ENCODE results near the gene CD300LF. TPM values are rescaled to one million over a fixed set of nuclear protein-coding genes. Genes with fewer than 3 reads are reported as not detected.

The CD300LF gene
- total and polyA plus RNA-seq, 10 of the 15 experiments (the other 5 are each of a cell fraction or from before 2014, with no cell fraction given): 0.15 TPM; not detected in 9

DNA sequence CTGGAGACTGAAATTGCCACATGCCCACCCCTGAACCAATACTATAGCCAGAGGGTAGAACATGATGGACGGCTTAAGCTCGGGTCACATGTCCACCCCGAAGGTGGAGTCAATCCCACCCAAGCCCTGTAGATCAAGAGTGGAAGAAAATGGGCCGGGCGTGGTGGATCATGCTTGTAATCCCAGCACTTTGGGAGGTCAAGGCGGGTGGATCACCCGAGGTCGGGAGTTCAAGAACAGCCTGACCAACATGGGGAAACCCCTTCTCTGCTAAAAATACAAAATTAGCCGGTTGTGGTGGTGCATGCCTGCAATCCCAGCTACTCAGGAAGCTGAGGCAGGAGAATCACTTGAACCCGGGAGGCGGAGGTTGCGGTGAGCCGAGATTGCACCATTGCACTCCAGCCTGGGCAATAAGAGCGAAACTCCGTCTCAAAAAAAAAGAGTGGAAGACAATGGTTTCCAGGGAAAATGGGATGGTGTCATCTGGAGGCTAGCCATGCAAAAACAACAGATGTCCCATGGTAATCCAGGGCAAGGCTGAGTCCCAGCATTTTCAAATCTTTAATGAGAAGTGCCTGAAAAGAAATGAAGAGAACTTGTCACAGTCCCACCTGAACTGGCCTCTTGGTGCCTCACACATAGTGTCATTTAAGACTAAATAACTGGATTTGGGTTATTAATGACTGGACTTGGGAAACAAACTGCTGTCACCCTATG lies 30.1 kb downstream of the CD300LF start:
- H4K20me1 ChIP-seq (ENCODE audit: control insufficient read depth, insufficient read depth): no peaks in the 10 kb centered on the region
- H3K4me1 ChIP-seq (ENCODE audit: control insufficient read depth, insufficient read depth, low read length): 0 out of 2 replicates have a peak, but pooled peaks cover 3% of the 10 kb centered on the region
- intact Hi-C loops (cut with micrococcal nuclease; ENCODE audit: unreplicated experiment): no loop called here
- no peaks in the 10 kb centered on the region for H3K9me3 ChIP-seq (replicated peaks; ENCODE audit: control insufficient read depth, insufficient read depth, low read length)
- in situ Hi-C loops (cut with MboI): no loop called here
- DNase-seq (ENCODE audit: low read depth, low spot score) (no peak), FAIRE-seq (no peak), ATAC-seq (no peak)
- H3K4me2 ChIP-seq (ENCODE audit: control insufficient read depth, insufficient read depth): no peak overlapping the region
- no peak overlapping the region for H3K27ac ChIP-seq (ENCODE audit: control insufficient read depth, insufficient read depth)
- no TSS peak for BruUV-seq (replicated peaks)
- WGBS (ENCODE audit: insufficient coverage, insufficient replicate concordance, low lambda C conversion rate, missing lambda C conversion rate): 44% methylated on average over 15 of the region's 15 CpGs
- H3K4me3 ChIP-seq: no peak overlapping the region
- RAD21 ChIA-PET (ENCODE audit: unreplicated experiment): interaction anchor here (0.6 kb wide), 1 partner anchor 25 kb away, joined by 5 read pairs; no protein-coding TSS in a partner anchor
- POLR2A ChIA-PET: no interaction called here
- H3K36me3 ChIP-seq (ENCODE audit: control insufficient read depth in 2 of 2, insufficient read depth in 2 of 2, low read length in 1 of 2): no peaks in the 10 kb centered on the region
- no peak overlapping the region for H3K9ac ChIP-seq (ENCODE audit: control insufficient read depth, insufficient read depth, low read length)
- no peaks in the 10 kb centered on the region for H3K79me2 ChIP-seq (ENCODE audit: control insufficient read depth, insufficient read depth, low read length)
- peaks cover 0 to 3% of the 10 kb centered on the region in 2 experiments; a peak in 2 of 4 replicates for H3K27me3 ChIP-seq (replicated peaks in 1 of 2; ENCODE audit: control insufficient read depth in 2 of 2, insufficient read depth in 2 of 2, low read length in 1 of 2)
- CTCF ChIA-PET: interaction anchor here (2.1 kb wide), 1 partner anchor 25 kb away, joined by 7 read pairs; no protein-coding TSS in a partner anchor
- H2AFZ ChIP-seq (ENCODE audit: control insufficient read depth, low read depth, low read length): no peak overlapping the region
- SMC1A ChIA-PET (ENCODE audit: uncharacterized antibody, unreplicated experiment): no interaction called here
- TF ChIP-seq TCF3 (IDR thresholded peaks at IDR 0.05; ENCODE audit: borderline replicate concordance, insufficient read depth, low read depth, low read length) (no peak), RB1 (IDR thresholded peaks at IDR 0.05; ENCODE audit: borderline replicate concordance) (no peak), ZNF217 (IDR thresholded peaks at IDR 0.05) (no peak), DPF2 (IDR thresholded peaks at IDR 0.05) (no peak), IRF4 (IDR thresholded peaks at IDR 0.05; ENCODE audit: low read depth, low read length) (no peak), NR2F1 (conservative IDR thresholded peaks at IDR 0.05) (no peak), POLR2A (IDR thresholded peaks at IDR 0.05; ENCODE audit: low read depth, low read length) (no peak), CHD2 (IDR thresholded peaks at IDR 0.05; ENCODE audit: borderline replicate concordance, low read depth, low read length) (no peak), ZNF207 (IDR thresholded peaks at IDR 0.05; ENCODE audit: borderline replicate concordance) (no peak), ESRRA (IDR thresholded peaks at IDR 0.05; ENCODE audit: low read length) (no peak), ZBED1 (IDR thresholded peaks at IDR 0.05; ENCODE audit: borderline replicate concordance) (no peak), YBX1 (IDR thresholded peaks at IDR 0.05) (no peak), ZNF24 (IDR thresholded peaks at IDR 0.05) (no peak), TARDBP (IDR thresholded peaks at IDR 0.05; ENCODE audit: borderline replicate concordance) (no peak), CEBPB (IDR thresholded peaks at IDR 0.05; ENCODE audit: borderline replicate concordance in 1 of 2, low read depth in 2 of 2, low read length in 2 of 2) (no peak), MXI1 (IDR thresholded peaks at IDR 0.05; ENCODE audit: low read depth, low read length) (no peak)
- TF ChIP-seq, protein P1, sequence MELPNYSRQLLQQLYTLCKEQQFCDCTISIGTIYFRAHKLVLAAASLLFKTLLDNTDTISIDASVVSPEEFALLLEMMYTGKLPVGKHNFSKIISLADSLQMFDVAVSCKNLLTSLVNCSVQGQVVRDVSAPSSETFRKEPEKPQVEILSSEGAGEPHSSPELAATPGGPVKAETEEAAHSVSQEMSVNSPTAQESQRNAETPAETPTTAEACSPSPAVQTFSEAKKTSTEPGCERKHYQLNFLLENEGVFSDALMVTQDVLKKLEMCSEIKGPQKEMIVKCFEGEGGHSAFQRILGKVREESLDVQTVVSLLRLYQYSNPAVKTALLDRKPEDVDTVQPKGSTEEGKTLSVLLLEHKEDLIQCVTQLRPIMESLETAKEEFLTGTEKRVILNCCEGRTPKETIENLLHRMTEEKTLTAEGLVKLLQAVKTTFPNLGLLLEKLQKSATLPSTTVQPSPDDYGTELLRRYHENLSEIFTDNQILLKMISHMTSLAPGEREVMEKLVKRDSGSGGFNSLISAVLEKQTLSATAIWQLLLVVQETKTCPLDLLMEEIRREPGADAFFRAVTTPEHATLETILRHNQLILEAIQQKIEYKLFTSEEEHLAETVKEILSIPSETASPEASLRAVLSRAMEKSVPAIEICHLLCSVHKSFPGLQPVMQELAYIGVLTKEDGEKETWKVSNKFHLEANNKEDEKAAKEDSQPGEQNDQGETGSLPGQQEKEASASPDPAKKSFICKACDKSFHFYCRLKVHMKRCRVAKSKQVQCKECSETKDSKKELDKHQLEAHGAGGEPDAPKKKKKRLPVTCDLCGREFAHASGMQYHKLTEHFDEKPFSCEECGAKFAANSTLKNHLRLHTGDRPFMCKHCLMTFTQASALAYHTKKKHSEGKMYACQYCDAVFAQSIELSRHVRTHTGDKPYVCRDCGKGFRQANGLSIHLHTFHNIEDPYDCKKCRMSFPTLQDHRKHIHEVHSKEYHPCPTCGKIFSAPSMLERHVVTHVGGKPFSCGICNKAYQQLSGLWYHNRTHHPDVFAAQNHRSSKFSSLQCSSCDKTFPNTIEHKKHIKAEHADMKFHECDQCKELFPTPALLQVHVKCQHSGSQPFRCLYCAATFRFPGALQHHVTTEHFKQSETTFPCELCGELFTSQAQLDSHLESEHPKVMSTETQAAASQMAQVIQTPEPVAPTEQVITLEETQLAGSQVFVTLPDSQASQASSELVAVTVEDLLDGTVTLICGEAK (IDR thresholded peaks at IDR 0.05; ENCODE audit: borderline replicate concordance): no peak
- TF ChIP-seq, protein P2, sequence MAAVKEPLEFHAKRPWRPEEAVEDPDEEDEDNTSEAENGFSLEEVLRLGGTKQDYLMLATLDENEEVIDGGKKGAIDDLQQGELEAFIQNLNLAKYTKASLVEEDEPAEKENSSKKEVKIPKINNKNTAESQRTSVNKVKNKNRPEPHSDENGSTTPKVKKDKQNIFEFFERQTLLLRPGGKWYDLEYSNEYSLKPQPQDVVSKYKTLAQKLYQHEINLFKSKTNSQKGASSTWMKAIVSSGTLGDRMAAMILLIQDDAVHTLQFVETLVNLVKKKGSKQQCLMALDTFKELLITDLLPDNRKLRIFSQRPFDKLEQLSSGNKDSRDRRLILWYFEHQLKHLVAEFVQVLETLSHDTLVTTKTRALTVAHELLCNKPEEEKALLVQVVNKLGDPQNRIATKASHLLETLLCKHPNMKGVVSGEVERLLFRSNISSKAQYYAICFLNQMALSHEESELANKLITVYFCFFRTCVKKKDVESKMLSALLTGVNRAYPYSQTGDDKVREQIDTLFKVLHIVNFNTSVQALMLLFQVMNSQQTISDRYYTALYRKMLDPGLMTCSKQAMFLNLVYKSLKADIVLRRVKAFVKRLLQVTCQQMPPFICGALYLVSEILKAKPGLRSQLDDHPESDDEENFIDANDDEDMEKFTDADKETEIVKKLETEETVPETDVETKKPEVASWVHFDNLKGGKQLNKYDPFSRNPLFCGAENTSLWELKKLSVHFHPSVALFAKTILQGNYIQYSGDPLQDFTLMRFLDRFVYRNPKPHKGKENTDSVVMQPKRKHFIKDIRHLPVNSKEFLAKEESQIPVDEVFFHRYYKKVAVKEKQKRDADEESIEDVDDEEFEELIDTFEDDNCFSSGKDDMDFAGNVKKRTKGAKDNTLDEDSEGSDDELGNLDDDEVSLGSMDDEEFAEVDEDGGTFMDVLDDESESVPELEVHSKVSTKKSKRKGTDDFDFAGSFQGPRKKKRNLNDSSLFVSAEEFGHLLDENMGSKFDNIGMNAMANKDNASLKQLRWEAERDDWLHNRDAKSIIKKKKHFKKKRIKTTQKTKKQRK (IDR thresholded peaks at IDR 0.05; ENCODE audit: low read depth, low read length): no peak
